Adrenal gland (tissue), 12 donors: Measurements from ENCODE around the gene CDCA3. TPM values are rescaled to one million over a fixed set of nuclear protein-coding genes. Genes with fewer than 3 reads are reported as not detected.

ENCODE experiments used
- DNase-seq, 7 donors: peaks; one replicate each; pipeline ENCODE4 v3.0.0-alpha.2; 2019 to 2020
- H3K27ac ChIP-seq, 5 donors: fragments of 200-600 bp; sonication (generic) in 4 of 5; 1 replicate in 3 of 5; 2 replicates in 2 of 5; pipeline versions ENCODE4 v1.5.1 to v1.8.0; 2016 to 2020; ENCODE audit warnings: mild to moderate bottlenecking in 1 of 5
- H3K27me3 ChIP-seq: fragments of 200-600 bp; 2 replicates; pipeline ENCODE4 v1.8.0; 2021
- H3K36me3 ChIP-seq, 2 donors: fragments of 200-600 bp; replicated peaks in 1 of 2; 1 replicate in 1 of 2; 2 replicates in 1 of 2; pipeline versions ENCODE4 v1.5.1 to v1.8.0; 2018 to 2022
- H3K4me1 ChIP-seq, 2 donors: fragments of 200-600 bp; replicated peaks in 1 of 2; 1 replicate in 1 of 2; 2 replicates in 1 of 2; pipeline versions ENCODE4 v1.5.1 to v1.8.0; 2018 to 2021
- H3K4me3 ChIP-seq, 4 donors: fragments of 200-600 bp; sonication (generic) in 3 of 4; one replicate each; pipeline ENCODE4 v1.5.1; 2016 to 2018
- H3K9me3 ChIP-seq, 3 donors: fragments of 200-600 bp; sonication (generic) in 1 of 3; replicated peaks in 1 of 3; 1 replicate in 2 of 3; 2 replicates in 1 of 3; pipeline versions ENCODE4 v1.5.1 to v1.8.0; 2016 to 2021
- CTCF ChIP-seq, 6 experiments: fragments of 450-650 bp in 4 of 6; fragments of 200-600 bp in 2 of 6; sonication (generic) in 1 of 6; IDR thresholded peaks; 1 replicate in 5 of 6; 2 replicates in 1 of 6; pipeline versions ENCODE4 v1.5.1 to v1.8.0; 2016 to 2021; ENCODE audit warnings: antibody characterized with exemption in 6 of 6, mild to moderate bottlenecking in 2 of 6, moderate library complexity in 1 of 6
- POLR2A ChIP-seq, 2 donors: fragments of 450-650 bp; IDR thresholded peaks; one replicate each; pipeline ENCODE4 v1.6.1; 2017; ENCODE audit warnings: antibody characterized with exemption in 2 of 2, mild to moderate bottlenecking in 2 of 2, moderate library complexity in 1 of 2
- WGBS, 4 donors: extraction: QIAGEN DNeasy Blood & Tissue Kit in 2 of 4; methylation state at CpG; one replicate each; pipeline versions ENCODE4 v1.1.5 to v1.1.7; 2013 to 2017; 5-methylcytosine and 5-hydroxymethylcytosine counted together
- intact Hi-C, 2 donors: fragments of 100-400 bp; cut with DNase I; formaldehyde crosslinking; loops; one replicate each; pipeline versions ENCODE4 v1.14.1 to v1.15.0; 2022 to 2023
- polyA plus RNA-seq, 3 donors: library from polyadenylated mRNA; stranded (reverse); fragments of 200-250 nt in 2 of 3; fragments of 350-450 nt in 1 of 3; fragmentation: Illumina TruSeq in 1 of 3; extraction: RNeasy Lipid Tissue Mini Kit (QIAGEN cat#74804) in 1 of 3; gene quantifications; one replicate each; pipeline ENCODE4 v1.2.3, GENCODE V29; 2013 to 2014
- total RNA-seq, 9 donors: library from RNA; depleted of rRNA in 4 of 9; stranded (reverse); fragments of >200 nt in 4 of 9; fragments of 120-200 nt in 1 of 9; fragmentation: NEBNext Ultra II Directional in 1 of 9; extraction: Animal tissue kit (Norgen Biotek cat#: 25700) in 1 of 9; gene quantifications; one replicate each; pipeline versions ENCODE4 v1.1.0 to v1.2.4, GENCODE V29; 2013 to 2023
- donor health status: healthy with polysubstance abuse.
- donor health status: Bipolar disorder and iron deficiency.
- donor health status: DM: yes; HTN: yes; CAD: no.
- donor health status: DM: no; HTN: no; CAD: no.
- donor health status: DM: no; HTN: no; CAD: no.
- donor health status: DM: yes; HTN: yes; CAD: no.

The CDCA3 gene
- total and polyA plus RNA-seq, 12 donors, result 2.6 to 17.7 (median 3.5) TPM; not detected in 1

GRCh38 chr12:6869049-6870021 lies 18.2 kb upstream of the CDCA3 start:
- Histone ChIP-seq H3K36me3 (peaks cover 0 to 47% of the 10 kb centered on the region in 2 donors), H3K27me3 (no peaks in the 10 kb centered on the region), H3K4me1 (peaks cover 31 to 56% of the 10 kb centered on the region in 2 donors), H3K9me3 (no peaks in the 10 kb centered on the region), H3K4me3 (peak overlapping the region in 1 of 4 donors; percentile 93), H3K27ac (peak overlapping the region; percentile 9 to 98 (median 97))
- TF ChIP-seq CTCF (IDR thresholded peaks at IDR 0.05) (peak; percentile 85 to 92 (median 90)), POLR2A (IDR thresholded peaks at IDR 0.05) (no peak)
- WGBS, 4 donors, result 16 to 21% (median 19%) methylated on average over 9 to 12 of the region's 12 CpGs
- intact Hi-C loops, result loop anchor here in 1 of 2 donors (10.0 kb wide), 1 partner anchor 85 kb away; the partner anchor contains the start of gene PTPN6
- peak; percentile 85 to 94 (median 89) for DNase-seq

GRCh38 chr12:6868211-6869048 lies 17.3 kb upstream of the CDCA3 start:
- Histone ChIP-seq H3K4me1 (peaks cover 31 to 50% of the 10 kb centered on the region in 2 donors), H3K36me3 (peaks cover 0 to 56% of the 10 kb centered on the region in 2 donors), H3K9me3 (no peaks in the 10 kb centered on the region), H3K4me3 (peak overlapping the region; percentile 57 to 93 (median 73)), H3K27ac (peak overlapping the region; percentile 97 to 98 (median 97)), H3K27me3 (no peaks in the 10 kb centered on the region)
- TF ChIP-seq POLR2A (IDR thresholded peaks at IDR 0.05), result no peak
- no peak for TF ChIP-seq CTCF (IDR thresholded peaks at IDR 0.05)
- WGBS, 4 donors, result 3 to 9% (median 7%) methylated on average over 16 to 22 of the region's 22 CpGs
- peak in 1 of 7 donors; percentile 57 for DNase-seq
- intact Hi-C loops, result no loop called here

- Histone ChIP-seq H3K27me3 (no peaks in the 10 kb centered on the region), H3K9me3 (no peaks in the 10 kb centered on the region), H3K4me1 (peaks cover 31 to 50% of the 10 kb centered on the region in 2 donors), H3K4me3 (peak within 1 kb of the TSS; percentile 57 to 93 (median 73)), H3K27ac (peak within 1 kb of the TSS; percentile 97 to 98 (median 97)), H3K36me3 (peaks cover 0 to 64% of the 10 kb centered on the region in 2 donors)
- TF ChIP-seq POLR2A (IDR thresholded peaks at IDR 0.05) (peak; percentile 97 to 98), CTCF (IDR thresholded peaks at IDR 0.05) (peak in 1 of 6 experiments; percentile 1)
- 0 to 1% (median 0%) methylated on average over 19 to 86 of the region's 86 CpGs for WGBS, 4 donors
- intact Hi-C loops, result no loop called here
- DNase-seq, result peak; percentile 82 to 92 (median 89)
Measured at GRCh38 chr12:6867413-6868210, 16.5 kb upstream of the CDCA3 start, which contains the start of gene TPI1. TSS of gene TPI1 (plus strand) at chr12:6867531. CDS start at chr12:6867567, 36 bp downstream.
